Measurements from ENCODE around the gene ZNF146. TPM values are rescaled to one million over a fixed set of nuclear protein-coding genes. Genes with fewer than 3 reads are reported as not detected.
A peak's percentile ranks its signal among the peaks of the same experiment; 100 is the strongest.

The ZNF146 gene
- total RNA-seq, 2 donors from 2014 or later: 46.9 to 83.6 TPM

DNA sequence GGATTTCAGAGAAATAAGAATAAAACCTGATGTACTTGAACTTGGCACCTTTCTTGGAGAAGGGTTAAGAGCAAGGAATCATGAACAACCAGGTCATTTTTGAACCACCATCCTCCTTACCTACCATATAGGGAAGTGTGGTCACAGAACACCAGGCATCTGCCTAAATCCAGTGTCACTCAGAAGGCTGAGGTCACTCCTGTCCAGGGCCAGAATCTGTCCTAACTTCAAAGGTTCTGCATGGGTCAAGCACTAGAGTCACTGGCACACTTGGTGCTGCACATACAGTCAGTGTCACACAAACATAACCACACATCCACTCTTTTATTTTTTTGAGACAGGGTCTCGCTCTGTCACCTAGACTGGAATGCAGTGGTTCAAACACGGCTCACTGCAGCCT lies 2.0 kb upstream of the ZNF146 start:
- Histone ChIP-seq H3K27me3 (replicated peaks; ENCODE audit: insufficient read depth) (no peaks in the 10 kb centered on the region), H3K4me3 (no peak overlapping the region), H3K9me3 (no peaks in the 10 kb centered on the region), H3K4me1 (replicated peaks) (no peaks in the 10 kb centered on the region), H3K27ac (no peak overlapping the region), H3K36me3 (no peaks in the 10 kb centered on the region)
- intact Hi-C loops (cut with DNase I): loop anchor here (10.0 kb wide), 1 partner anchor 468 kb away; the partner anchor contains the start of genes IGFLR1, LIN37, PSENEN and U2AF1L4
- 100% methylated on average over 2 of the region's 2 CpGs for WGBS
- no peak for DNase-seq (ENCODE audit: low spot score)
- TF ChIP-seq POLR2A (IDR thresholded peaks at IDR 0.05): no peak
- TF ChIP-seq, protein P1, sequence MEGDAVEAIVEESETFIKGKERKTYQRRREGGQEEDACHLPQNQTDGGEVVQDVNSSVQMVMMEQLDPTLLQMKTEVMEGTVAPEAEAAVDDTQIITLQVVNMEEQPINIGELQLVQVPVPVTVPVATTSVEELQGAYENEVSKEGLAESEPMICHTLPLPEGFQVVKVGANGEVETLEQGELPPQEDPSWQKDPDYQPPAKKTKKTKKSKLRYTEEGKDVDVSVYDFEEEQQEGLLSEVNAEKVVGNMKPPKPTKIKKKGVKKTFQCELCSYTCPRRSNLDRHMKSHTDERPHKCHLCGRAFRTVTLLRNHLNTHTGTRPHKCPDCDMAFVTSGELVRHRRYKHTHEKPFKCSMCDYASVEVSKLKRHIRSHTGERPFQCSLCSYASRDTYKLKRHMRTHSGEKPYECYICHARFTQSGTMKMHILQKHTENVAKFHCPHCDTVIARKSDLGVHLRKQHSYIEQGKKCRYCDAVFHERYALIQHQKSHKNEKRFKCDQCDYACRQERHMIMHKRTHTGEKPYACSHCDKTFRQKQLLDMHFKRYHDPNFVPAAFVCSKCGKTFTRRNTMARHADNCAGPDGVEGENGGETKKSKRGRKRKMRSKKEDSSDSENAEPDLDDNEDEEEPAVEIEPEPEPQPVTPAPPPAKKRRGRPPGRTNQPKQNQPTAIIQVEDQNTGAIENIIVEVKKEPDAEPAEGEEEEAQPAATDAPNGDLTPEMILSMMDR (IDR thresholded peaks at IDR 0.05): no peak
- no peak for TF ChIP-seq POLR2AphosphoS5 (IDR thresholded peaks at IDR 0.05)

DNA sequence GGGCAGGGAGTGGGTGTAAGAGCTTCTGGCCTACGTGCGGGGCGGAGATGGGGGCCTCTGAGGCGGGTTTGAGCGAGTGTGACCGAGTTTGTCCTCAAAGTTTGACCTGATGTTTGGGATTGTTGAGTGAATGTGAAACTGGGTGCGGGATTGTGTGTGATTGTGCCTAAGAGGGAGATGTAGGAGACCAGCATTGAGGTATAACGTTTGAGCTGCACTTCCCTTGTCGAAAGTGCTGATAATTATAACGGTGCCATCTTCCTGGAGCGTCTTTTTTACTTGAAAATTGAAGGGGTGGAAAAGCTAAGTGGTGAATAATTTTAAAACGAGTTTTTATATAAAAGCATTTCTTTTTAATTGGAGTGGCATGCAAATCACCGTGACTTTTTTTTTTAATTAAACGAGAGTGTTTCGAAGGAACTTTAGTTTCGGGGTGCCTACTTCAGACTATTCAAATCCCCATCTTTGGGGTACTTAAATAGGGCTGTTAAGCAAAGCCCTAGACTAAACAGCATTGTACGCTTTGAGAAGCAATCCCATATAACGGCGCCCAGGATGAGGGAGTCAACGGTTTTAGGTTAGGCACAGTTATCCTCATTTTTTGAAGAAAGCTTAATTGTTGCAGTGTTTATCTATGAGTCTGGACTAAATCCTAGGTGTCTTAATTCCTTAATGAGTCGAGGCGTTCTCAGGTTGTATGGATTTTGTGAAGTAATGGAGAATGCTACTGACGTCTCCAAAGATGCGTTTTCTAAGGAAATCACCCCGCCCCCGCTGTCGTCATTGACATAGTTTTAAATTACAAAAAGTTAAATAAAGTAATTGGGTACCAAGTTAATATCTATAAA lies 594 bp downstream of the ZNF146 start:
- Histone ChIP-seq H3K4me1 (replicated peaks) (no peaks in the 10 kb centered on the region), H3K36me3 (no peaks in the 10 kb centered on the region), H3K4me3 (peak overlapping the region; percentile 82 to 84), H3K27me3 (replicated peaks; ENCODE audit: insufficient read depth) (no peaks in the 10 kb centered on the region), H3K27ac (peak overlapping the region; percentile 98), H3K9me3 (no peaks in the 10 kb centered on the region)
- under 1% methylated on average over 27 of the region's 27 CpGs for WGBS
- intact Hi-C loops (cut with DNase I): loop anchor here (10.0 kb wide), 1 partner anchor 471 kb away; the partner anchor contains the start of genes IGFLR1, LIN37, PSENEN and U2AF1L4
- DNase-seq (ENCODE audit: low spot score): no peak
- TF ChIP-seq, protein P1 (IDR thresholded peaks at IDR 0.05): no peak
- TF ChIP-seq POLR2AphosphoS5 (IDR thresholded peaks at IDR 0.05): no peak

DNA sequence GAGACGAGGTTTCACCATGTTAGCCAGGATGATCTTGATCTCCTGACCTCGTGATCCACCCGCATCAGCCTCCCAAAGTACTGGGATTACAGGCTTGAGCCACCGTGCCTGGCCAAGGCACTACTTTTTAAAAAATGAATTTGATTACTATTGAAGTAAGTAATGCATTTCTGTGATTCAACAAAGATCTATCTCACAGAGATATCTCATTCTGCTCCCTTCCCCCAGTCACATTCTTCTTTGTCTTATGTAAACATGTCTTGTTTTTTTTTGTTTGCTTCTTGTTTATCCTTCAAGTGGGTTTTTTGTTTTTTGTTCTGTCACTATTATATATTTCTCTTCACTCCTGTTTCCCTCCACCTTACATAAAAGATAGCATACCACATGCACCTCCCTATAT lies 6.6 kb downstream of the ZNF146 start:
- no peaks in the 10 kb centered on the region for H3K9me3 ChIP-seq
- H3K27ac ChIP-seq: no peak overlapping the region
- no peaks in the 10 kb centered on the region for H3K4me1 ChIP-seq (replicated peaks)
- H3K36me3 ChIP-seq: no peaks in the 10 kb centered on the region
- no peak for DNase-seq (ENCODE audit: low spot score)
- intact Hi-C loops (cut with DNase I): no loop called here
- no peak overlapping the region for H3K4me3 ChIP-seq
- WGBS: 98% methylated on average over 4 of the region's 4 CpGs
- no peaks in the 10 kb centered on the region for H3K27me3 ChIP-seq (replicated peaks; ENCODE audit: insufficient read depth)
- TF ChIP-seq, protein P1 (IDR thresholded peaks at IDR 0.05): no peak

DNA sequence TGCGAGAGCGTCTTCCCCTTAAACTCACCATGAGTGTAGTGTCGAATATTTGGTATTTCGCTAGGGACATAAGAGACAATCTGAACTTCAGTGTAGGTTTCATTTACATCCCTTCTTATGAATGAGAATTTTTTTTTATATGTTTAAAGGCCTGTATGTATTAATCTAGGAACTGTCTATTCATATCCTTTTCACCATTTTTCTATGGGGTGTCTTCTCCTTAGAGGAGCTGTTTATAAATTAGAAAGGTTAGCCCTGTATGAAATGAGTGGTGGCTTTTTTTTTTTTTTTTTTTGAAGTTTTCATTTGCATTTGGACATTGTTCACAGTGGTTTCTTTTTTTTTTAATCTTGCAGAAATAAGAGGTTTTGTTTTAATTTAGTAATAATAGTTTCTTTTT lies 7.6 kb downstream of the ZNF146 start:
- Histone ChIP-seq H3K4me1 (replicated peaks) (no peaks in the 10 kb centered on the region), H3K36me3 (no peaks in the 10 kb centered on the region), H3K27me3 (replicated peaks; ENCODE audit: insufficient read depth) (no peaks in the 10 kb centered on the region), H3K27ac (no peak overlapping the region), H3K9me3 (no peaks in the 10 kb centered on the region), H3K4me3 (no peak overlapping the region)
- no peak for DNase-seq (ENCODE audit: low spot score)
- TF ChIP-seq, protein P1 (IDR thresholded peaks at IDR 0.05): no peak
- no peak for TF ChIP-seq POLR2AphosphoS5 (IDR thresholded peaks at IDR 0.05)
- TF ChIP-seq POLR2A (IDR thresholded peaks at IDR 0.05): no peak
- intact Hi-C loops (cut with DNase I): no loop called here
- WGBS: 95% methylated on average over 4 of the region's 4 CpGs

All from prostate gland (tissue), 2 donors.